Duodenal mucosa (tissue), 2 donors: ENCODE results near the gene PSTK.
A peak's percentile ranks its signal among the peaks of the same experiment; 100 is the strongest.

ENCODE experiments used
- H3K27ac ChIP-seq: one replicate; pipeline ENCODE4 v1.7.0; 2013; ENCODE audit warnings: low read depth, low read length
- H3K27me3 ChIP-seq, 2 donors: one replicate each; pipeline ENCODE4 v1.7.0; 2013; ENCODE audit warnings: low read length in 2 of 2, control low read depth in 1 of 2; ENCODE audit not compliant: insufficient read depth in 2 of 2, control insufficient read depth in 1 of 2
- H3K36me3 ChIP-seq, 2 donors: one replicate each; pipeline ENCODE4 v1.7.0; 2013; ENCODE audit warnings: low read length in 2 of 2, control low read depth in 1 of 2; ENCODE audit not compliant: insufficient read depth in 2 of 2, control insufficient read depth in 1 of 2
- H3K4me1 ChIP-seq, 2 donors: one replicate each; pipeline ENCODE4 v1.7.0; 2013; ENCODE audit warnings: low read length in 2 of 2, control low read depth in 1 of 2; ENCODE audit not compliant: insufficient read depth in 2 of 2, control insufficient read depth in 1 of 2
- H3K4me3 ChIP-seq, 2 donors: one replicate each; pipeline ENCODE4 v1.7.0; 2013; ENCODE audit warnings: low read length in 2 of 2, low read depth in 1 of 2
- H3K9ac ChIP-seq, 2 donors: one replicate each; pipeline ENCODE4 v1.7.0; 2013; ENCODE audit warnings: low read length in 2 of 2, low read depth in 1 of 2
- H3K9me3 ChIP-seq, 2 donors: one replicate each; pipeline ENCODE4 v1.7.0; 2013; ENCODE audit warnings: low read length in 2 of 2, control low read depth in 1 of 2; ENCODE audit not compliant: control insufficient read depth in 1 of 2

Gene PSTK

GRCh38 chr10:122962405-122962804 lies 17.8 kb upstream of the PSTK start:
- Histone ChIP-seq H3K9ac (no peak overlapping the region), H3K4me3 (no peak overlapping the region), H3K27ac (no peak overlapping the region), H3K36me3 (no peaks in the 10 kb centered on the region), H3K4me1 (no peaks in the 10 kb centered on the region), H3K27me3 (no peaks in the 10 kb centered on the region), H3K9me3 (peaks cover 4 to 8% of the 10 kb centered on the region in 2 donors)

- H3K9me3 ChIP-seq = peaks cover 4 to 10% of the 10 kb centered on the region in 2 donors
- H3K4me1 ChIP-seq = no peaks in the 10 kb centered on the region
- no peaks in the 10 kb centered on the region for H3K36me3 ChIP-seq
- no peaks in the 10 kb centered on the region for H3K27me3 ChIP-seq
- H3K4me3 ChIP-seq = no peak overlapping the region
- H3K9ac ChIP-seq = no peak overlapping the region
- no peak overlapping the region for H3K27ac ChIP-seq
Measured at GRCh38 chr10:122966879-122967278, 13.3 kb upstream of the PSTK start.

- H3K9me3 ChIP-seq = peaks cover 4 to 10% of the 10 kb centered on the region in 2 donors
- no peak overlapping the region for H3K4me3 ChIP-seq
- no peaks in the 10 kb centered on the region for H3K4me1 ChIP-seq
- H3K27me3 ChIP-seq = no peaks in the 10 kb centered on the region
- H3K9ac ChIP-seq = no peak overlapping the region
- H3K36me3 ChIP-seq = no peaks in the 10 kb centered on the region
- no peak overlapping the region for H3K27ac ChIP-seq
Measured at GRCh38 chr10:122968698-122969097, 11.5 kb upstream of the PSTK start.

GRCh38 chr10:122974023-122974422 lies 6.2 kb upstream of the PSTK start:
- Histone ChIP-seq H3K9me3 (no peaks in the 10 kb centered on the region), H3K27ac (no peak overlapping the region), H3K36me3 (no peaks in the 10 kb centered on the region), H3K27me3 (peaks cover 0 to 5% of the 10 kb centered on the region in 2 donors), H3K9ac (no peak overlapping the region), H3K4me1 (no peaks in the 10 kb centered on the region), H3K4me3 (no peak overlapping the region)

- H3K27me3 ChIP-seq = peaks cover 0 to 5% of the 10 kb centered on the region in 2 donors
- peaks cover under 1% of the 10 kb centered on the region in 2 donors for H3K4me1 ChIP-seq
- H3K9ac ChIP-seq = no peak overlapping the region
- no peaks in the 10 kb centered on the region for H3K9me3 ChIP-seq
- no peak overlapping the region for H3K4me3 ChIP-seq
- no peaks in the 10 kb centered on the region for H3K36me3 ChIP-seq
- no peak overlapping the region for H3K27ac ChIP-seq
Measured at GRCh38 chr10:122974543-122975064, 5.6 kb upstream of the PSTK start.

GRCh38 chr10:122981066-122981464 lies 864 bp downstream of the PSTK start:
- peak overlapping the region; percentile 81 to 85 for H3K4me3 ChIP-seq
- no peaks in the 10 kb centered on the region for H3K36me3 ChIP-seq
- H3K27me3 ChIP-seq = peaks cover 0 to 5% of the 10 kb centered on the region in 2 donors
- peak overlapping the region in 1 of 2 donors; percentile 9 for H3K9ac ChIP-seq
- H3K9me3 ChIP-seq = no peaks in the 10 kb centered on the region
- H3K4me1 ChIP-seq = peaks cover 8 to 9% of the 10 kb centered on the region in 2 donors
- no peak overlapping the region for H3K27ac ChIP-seq

GRCh38 chr10:122983898-122984297 lies 3.7 kb downstream of the PSTK start:
- peaks cover 8 to 9% of the 10 kb centered on the region in 2 donors for H3K4me1 ChIP-seq
- peaks cover 0 to 3% of the 10 kb centered on the region in 2 donors for H3K36me3 ChIP-seq
- H3K9ac ChIP-seq = no peak overlapping the region
- no peaks in the 10 kb centered on the region for H3K9me3 ChIP-seq
- no peak overlapping the region for H3K27ac ChIP-seq
- no peak overlapping the region for H3K4me3 ChIP-seq
- H3K27me3 ChIP-seq = no peaks in the 10 kb centered on the region

- no peak overlapping the region for H3K27ac ChIP-seq
- peaks cover 0 to 3% of the 10 kb centered on the region in 2 donors for H3K36me3 ChIP-seq
- H3K9me3 ChIP-seq = no peaks in the 10 kb centered on the region
- no peak overlapping the region for H3K4me3 ChIP-seq
- no peaks in the 10 kb centered on the region for H3K27me3 ChIP-seq
- no peak overlapping the region for H3K9ac ChIP-seq
- peaks cover 7 to 8% of the 10 kb centered on the region in 2 donors for H3K4me1 ChIP-seq
Measured at GRCh38 chr10:122984708-122985107, 4.5 kb downstream of the PSTK start.

- H3K36me3 ChIP-seq = peaks cover 0 to 3% of the 10 kb centered on the region in 2 donors
- no peaks in the 10 kb centered on the region for H3K4me1 ChIP-seq
- H3K27ac ChIP-seq = no peak overlapping the region
- no peak overlapping the region for H3K4me3 ChIP-seq
- H3K9me3 ChIP-seq = no peaks in the 10 kb centered on the region
- no peak overlapping the region for H3K9ac ChIP-seq
- H3K27me3 ChIP-seq = no peaks in the 10 kb centered on the region
Measured at GRCh38 chr10:122986335-122986734, 6.1 kb downstream of the PSTK start.

- H3K36me3 ChIP-seq = peaks cover 0 to 3% of the 10 kb centered on the region in 2 donors
- H3K4me3 ChIP-seq = no peak overlapping the region
Measured at GRCh38 chr10:122988501-122988900, 8.3 kb downstream of the PSTK start.

GRCh38 chr10:122990278-122990677 lies 10.1 kb downstream of the PSTK start:
- Histone ChIP-seq H3K4me1 (no peaks in the 10 kb centered on the region), H3K4me3 (no peak overlapping the region), H3K36me3 (peaks cover 16 to 18% of the 10 kb centered on the region in 2 donors), H3K9ac (no peak overlapping the region), H3K27me3 (no peaks in the 10 kb centered on the region), H3K9me3 (no peaks in the 10 kb centered on the region), H3K27ac (no peak overlapping the region)

More at GRCh38 chr10:122988501-122988900, 8.3 kb downstream of the PSTK start:
- H3K9me3 ChIP-seq = no peaks in the 10 kb centered on the region
- no peak overlapping the region for H3K9ac ChIP-seq
- no peaks in the 10 kb centered on the region for H3K27me3 ChIP-seq
- no peak overlapping the region for H3K27ac ChIP-seq
- H3K4me1 ChIP-seq = no peaks in the 10 kb centered on the region
